Caco-2 (cell line): Measurements from ENCODE around the gene MGA. TPM values are rescaled to one million over a fixed set of nuclear protein-coding genes. Genes with fewer than 3 reads are reported as not detected.

Experiments used
- BruUV-seq: library from RNA; stranded (reverse); fragments of 400-500 nt; replicated peaks from 2 replicates; lab custom pipeline; 2021; lab: Mats Ljungman, UMichigan
- CTCF ChIA-PET: fragments of 300-600 bp; sonication (Branson Sonifier 250); formaldehyde crosslinking; loops from one replicate; lab custom pipeline; 2022; ENCODE audit warnings: antibody characterized with exemption; lab: Charles Lee
- POLR2A ChIA-PET: fragments of 300-600 bp; sonication (Branson Sonifier 250); formaldehyde crosslinking; loops from one replicate; lab custom pipeline; 2022; ENCODE audit warnings: antibody characterized with exemption; lab: Charles Lee
- DNase-seq, 2 experiments: peaks; one replicate each; pipeline versions ENCODE4 v3.0.0 to v3.0.0-alpha.2; 2020 to 2022
- H3K27me3 ChIP-seq: replicated peaks from 2 replicates; pipeline ENCODE4 v1.6.0; 2011; ENCODE audit warnings: low read length; ENCODE audit not compliant: control insufficient read depth, insufficient read depth
- H3K36me3 ChIP-seq: 2 replicates; pipeline ENCODE4 v1.5.1; 2011; ENCODE audit warnings: low read length; ENCODE audit not compliant: control insufficient read depth, insufficient read depth
- H3K4me1 ChIP-seq: fragments of 250-450 bp; sonication (Bioruptor Pico); 2 replicates; pipeline ENCODE4 v1.5.1; 2020; ENCODE audit warnings: mild to moderate bottlenecking
- H3K4me3 ChIP-seq: 2 replicates; pipeline ENCODE4 v1.5.1; 2011; ENCODE audit warnings: low read depth, mild to moderate bottlenecking, control low read depth, low read length
- H3K9me3 ChIP-seq: fragments of 250-450 bp; sonication (Bioruptor Pico); 2 replicates; pipeline ENCODE4 v1.5.1; 2020; ENCODE audit warnings: mild to moderate bottlenecking, moderate library complexity
- H3K27ac Mint-ChIP-seq: one replicate; pipeline ENCODE4 v1.8.0; 2022; ENCODE audit warnings: mixed read lengths; ENCODE audit not compliant: unreplicated experiment
- H3K27me3 Mint-ChIP-seq: one replicate; pipeline ENCODE4 v1.8.0; 2022; ENCODE audit warnings: mixed read lengths; ENCODE audit not compliant: insufficient read depth, unreplicated experiment
- H3K36me3 Mint-ChIP-seq: one replicate; pipeline ENCODE4 v1.8.0; 2022; ENCODE audit warnings: mild to moderate bottlenecking, mixed read lengths; ENCODE audit not compliant: insufficient read depth, unreplicated experiment
- H3K4me1 Mint-ChIP-seq: one replicate; pipeline ENCODE4 v1.8.0; 2022; ENCODE audit warnings: low read depth, mixed read lengths; ENCODE audit not compliant: unreplicated experiment
- H3K4me3 Mint-ChIP-seq: one replicate; pipeline ENCODE4 v1.8.0; 2022; ENCODE audit warnings: mild to moderate bottlenecking, moderate library complexity, mixed read lengths; ENCODE audit not compliant: unreplicated experiment
- H3K9me3 Mint-ChIP-seq: one replicate; pipeline ENCODE4 v1.8.0; 2022; ENCODE audit warnings: mixed read lengths; ENCODE audit not compliant: unreplicated experiment
- intact Hi-C: fragments of 100-400 bp; cut with micrococcal nuclease; formaldehyde crosslinking; loops from one replicate; pipeline ENCODE4 v1.10.0; 2022; ENCODE audit not compliant: unreplicated experiment
- total RNA-seq: library from RNA; stranded (reverse); gene quantifications from 2 replicates; pipeline ENCODE4 v1.2.3, GENCODE V29; 2022
- TF ChIP-seq, protein P1 (sequence below), 2 experiments: fragments of 200-600 bp in 1 of 2; IDR thresholded peaks; 1 replicate in 1 of 2; 2 replicates in 1 of 2; pipeline versions ENCODE4 v1.5.1 to v1.8.0; 2011 to 2022; ENCODE audit warnings: antibody characterized with exemption in 1 of 2, control low read depth in 1 of 2, inconsistent platforms in 1 of 2, low read depth in 1 of 2, low read length in 1 of 2, mild to moderate bottlenecking in 1 of 2, moderate library complexity in 1 of 2; ENCODE audit not compliant: insufficient read depth in 1 of 2, severe bottlenecking in 1 of 2, unreplicated experiment in 1 of 2

MGA gene
- total RNA-seq, 1 experiment from 2014 or later, result 59.6 TPM

- H3K4me3 Mint-ChIP-seq, result no peak overlapping the region
- ChIA-PET POLR2A (no interaction called here), CTCF (no interaction called here)
- BruUV-seq, result no TSS peak
- H3K4me1 Mint-ChIP-seq, result peaks cover 32% of the 10 kb centered on the region
- Histone ChIP-seq H3K9me3 (no peaks in the 10 kb centered on the region), H3K4me1 (peaks cover 33% of the 10 kb centered on the region), H3K27me3 (no peaks in the 10 kb centered on the region), H3K4me3 (no peak overlapping the region), H3K36me3 (no peaks in the 10 kb centered on the region)
- TF ChIP-seq, protein P1, sequence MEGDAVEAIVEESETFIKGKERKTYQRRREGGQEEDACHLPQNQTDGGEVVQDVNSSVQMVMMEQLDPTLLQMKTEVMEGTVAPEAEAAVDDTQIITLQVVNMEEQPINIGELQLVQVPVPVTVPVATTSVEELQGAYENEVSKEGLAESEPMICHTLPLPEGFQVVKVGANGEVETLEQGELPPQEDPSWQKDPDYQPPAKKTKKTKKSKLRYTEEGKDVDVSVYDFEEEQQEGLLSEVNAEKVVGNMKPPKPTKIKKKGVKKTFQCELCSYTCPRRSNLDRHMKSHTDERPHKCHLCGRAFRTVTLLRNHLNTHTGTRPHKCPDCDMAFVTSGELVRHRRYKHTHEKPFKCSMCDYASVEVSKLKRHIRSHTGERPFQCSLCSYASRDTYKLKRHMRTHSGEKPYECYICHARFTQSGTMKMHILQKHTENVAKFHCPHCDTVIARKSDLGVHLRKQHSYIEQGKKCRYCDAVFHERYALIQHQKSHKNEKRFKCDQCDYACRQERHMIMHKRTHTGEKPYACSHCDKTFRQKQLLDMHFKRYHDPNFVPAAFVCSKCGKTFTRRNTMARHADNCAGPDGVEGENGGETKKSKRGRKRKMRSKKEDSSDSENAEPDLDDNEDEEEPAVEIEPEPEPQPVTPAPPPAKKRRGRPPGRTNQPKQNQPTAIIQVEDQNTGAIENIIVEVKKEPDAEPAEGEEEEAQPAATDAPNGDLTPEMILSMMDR (IDR thresholded peaks at IDR 0.05; ENCODE audit: insufficient read depth in 1 of 2, low read depth in 1 of 2, low read length in 1 of 2, severe bottlenecking in 1 of 2, unreplicated experiment in 1 of 2), result no peak
- DNase-seq, result no peak
- H3K27me3 Mint-ChIP-seq, result no peaks in the 10 kb centered on the region
- H3K36me3 Mint-ChIP-seq, result peaks cover 40% of the 10 kb centered on the region
- no peak overlapping the region for H3K27ac Mint-ChIP-seq
- intact Hi-C loops, result no loop called here
- H3K9me3 Mint-ChIP-seq, result no peaks in the 10 kb centered on the region
Measured at GRCh38 chr15:41778521-41778920, 118.3 kb downstream of the MGA start.

DNA sequence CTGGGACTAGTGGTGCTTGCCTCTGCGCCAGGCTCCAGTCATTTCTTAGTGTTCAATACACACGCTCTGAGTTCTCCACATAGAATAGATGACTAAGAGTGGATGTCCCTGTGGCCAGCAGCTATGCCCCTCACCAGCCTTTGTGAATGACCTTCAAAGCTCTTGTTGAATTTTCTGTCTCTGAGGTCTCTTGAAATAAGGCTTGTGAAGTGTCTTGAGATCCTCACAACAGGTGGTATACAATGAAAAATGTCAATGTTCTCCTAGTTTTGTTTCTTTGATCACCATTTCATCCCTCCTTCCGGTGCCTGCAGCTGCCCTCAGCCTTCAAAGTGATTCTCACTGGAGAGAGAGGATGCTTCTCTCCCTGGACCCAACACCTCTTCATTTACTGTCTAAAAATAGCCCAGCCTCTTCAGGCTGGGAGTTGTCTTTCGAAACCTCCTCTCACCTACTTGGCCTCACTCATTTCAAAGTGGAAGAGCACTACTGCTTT is 119.5 kb downstream of the MGA start:
- TF ChIP-seq, protein P1 (IDR thresholded peaks at IDR 0.05; ENCODE audit: insufficient read depth in 1 of 2, low read depth in 1 of 2, low read length in 1 of 2, severe bottlenecking in 1 of 2, unreplicated experiment in 1 of 2), result no peak
- H3K36me3 Mint-ChIP-seq, result peaks cover 28% of the 10 kb centered on the region
- DNase-seq, result no peak
- intact Hi-C loops, result no loop called here
- H3K27ac Mint-ChIP-seq, result no peak overlapping the region
- Histone ChIP-seq H3K9me3 (no peaks in the 10 kb centered on the region), H3K27me3 (no peaks in the 10 kb centered on the region), H3K4me3 (no peak overlapping the region), H3K4me1 (peaks cover 39% of the 10 kb centered on the region), H3K36me3 (no peaks in the 10 kb centered on the region)
- CTCF ChIA-PET, result interaction anchor here (0.9 kb wide), 1 partner anchor 10 kb away, joined by 3 read pairs; no protein-coding TSS in a partner anchor
- H3K9me3 Mint-ChIP-seq, result no peaks in the 10 kb centered on the region
- H3K27me3 Mint-ChIP-seq, result no peaks in the 10 kb centered on the region
- POLR2A ChIA-PET, result no interaction called here
- H3K4me1 Mint-ChIP-seq, result peaks cover 21% of the 10 kb centered on the region
- H3K4me3 Mint-ChIP-seq, result no peak overlapping the region
- BruUV-seq, result no TSS peak

DNA sequence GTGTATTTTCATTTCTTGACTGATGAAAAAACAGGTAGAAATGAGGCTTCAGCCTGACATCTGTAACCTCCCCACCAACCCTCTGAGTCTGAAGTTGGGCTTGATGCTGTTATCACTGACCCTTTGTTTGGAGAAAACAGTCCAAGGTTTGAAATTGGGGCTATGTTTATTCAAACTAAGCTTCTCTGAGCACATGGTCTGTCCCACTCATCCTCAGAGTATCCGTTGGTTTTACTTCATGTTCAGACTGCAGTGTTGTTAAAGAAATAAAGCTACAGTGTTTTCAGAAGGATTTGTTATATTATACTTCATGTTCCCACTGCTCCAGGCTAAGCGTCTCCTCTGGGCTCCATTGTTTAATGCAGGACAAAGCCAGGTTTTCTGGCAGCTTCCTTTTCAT is 120.1 kb downstream of the MGA start:
- Mint-ChIP-seq H3K27ac (no peak overlapping the region), H3K9me3 (no peaks in the 10 kb centered on the region), H3K4me3 (no peak overlapping the region), H3K36me3 (peaks cover 26% of the 10 kb centered on the region), H3K27me3 (no peaks in the 10 kb centered on the region), H3K4me1 (peaks cover 21% of the 10 kb centered on the region)
- POLR2A ChIA-PET, result no interaction called here
- intact Hi-C loops, result no loop called here
- Histone ChIP-seq H3K36me3 (no peaks in the 10 kb centered on the region), H3K9me3 (no peaks in the 10 kb centered on the region), H3K27me3 (no peaks in the 10 kb centered on the region), H3K4me3 (no peak overlapping the region), H3K4me1 (peaks cover 39% of the 10 kb centered on the region)
- CTCF ChIA-PET, result interaction anchor here (0.9 kb wide), 1 partner anchor 9 kb away, joined by 3 read pairs; no protein-coding TSS in a partner anchor
- DNase-seq, result no peak
- TF ChIP-seq, protein P1 (IDR thresholded peaks at IDR 0.05; ENCODE audit: insufficient read depth in 1 of 2, low read depth in 1 of 2, low read length in 1 of 2, severe bottlenecking in 1 of 2, unreplicated experiment in 1 of 2), result no peak
- BruUV-seq, result no TSS peak
